Right lung (tissue), 5 donors: ENCODE results near the gene FOXP4. TPM values are rescaled to one million over a fixed set of nuclear protein-coding genes. Genes with fewer than 3 reads are reported as not detected.

ENCODE experiments used
- DNase-seq, 2 donors: peaks; one replicate each; pipeline ENCODE4 v3.0.0-alpha.2; 2013
- polyA plus RNA-seq, 5 donors: library from polyadenylated mRNA; unstranded; fragments of 120-200 nt; gene quantifications; one replicate each; pipeline versions ENCODE4 v1.2.1 to v1.2.3, GENCODE V29; 2013; ENCODE audit warnings: inconsistent platforms in 1 of 5, low replicate concordance in 1 of 5; ENCODE audit not compliant: insufficient read length in 5 of 5, insufficient read depth in 1 of 5

FOXP4 gene
- polyA plus RNA-seq, 5 donors = 43.0 to 89.6 (median 61.9) TPM

GRCh38 chr6:41623330-41623729 lies 77.1 kb downstream of the FOXP4 start:
- no peak for DNase-seq

GRCh38 chr6:41624621-41625380 lies 78.6 kb downstream of the FOXP4 start:
- DNase-seq = no peak

GRCh38 chr6:41625442-41625841 lies 79.3 kb downstream of the FOXP4 start:
- no peak for DNase-seq

GRCh38 chr6:41626022-41626421 lies 79.8 kb downstream of the FOXP4 start:
- no peak for DNase-seq

GRCh38 chr6:41626917-41627316 lies 80.7 kb downstream of the FOXP4 start:
- peak in 1 of 2 donors; percentile 55 for DNase-seq

GRCh38 chr6:41629128-41629527 lies 82.9 kb downstream of the FOXP4 start:
- no peak for DNase-seq

- no peak for DNase-seq
Observed at GRCh38 chr6:41630069-41630468, 83.9 kb downstream of the FOXP4 start.

- no peak for DNase-seq
Observed at GRCh38 chr6:41630946-41631345, 84.8 kb downstream of the FOXP4 start.

GRCh38 chr6:41633056-41633634 lies 87.0 kb downstream of the FOXP4 start:
- no peak for DNase-seq

- peak; percentile 90 to 91 for DNase-seq
Observed at GRCh38 chr6:41634657-41635056, 88.5 kb downstream of the FOXP4 start.

- no peak for DNase-seq
Observed at GRCh38 chr6:41635365-41635764, 89.2 kb downstream of the FOXP4 start.

- peak in 1 of 2 donors; percentile 59 for DNase-seq
Observed at GRCh38 chr6:41636833-41637193, 90.6 kb downstream of the FOXP4 start.

- no peak for DNase-seq
Observed at GRCh38 chr6:41637194-41638001, 91.2 kb downstream of the FOXP4 start.

- peak; percentile 87 to 89 for DNase-seq
Observed at GRCh38 chr6:41638002-41638934, 92.1 kb downstream of the FOXP4 start, which contains the start of gene MDFI. MDFI (plus strand) TSS chr6:41638468; CDS start chr6:41638750, 282 bp downstream.

GRCh38 chr6:41638935-41639808 lies 93.0 kb downstream of the FOXP4 start:
- peak; percentile 82 to 87 for DNase-seq

- peak; percentile 72 to 83 for DNase-seq
Observed at GRCh38 chr6:41639809-41640371, 93.7 kb downstream of the FOXP4 start.

GRCh38 chr6:41640426-41640825 lies 94.2 kb downstream of the FOXP4 start:
- DNase-seq = no peak

- DNase-seq = no peak
Observed at GRCh38 chr6:41641352-41641925, 95.3 kb downstream of the FOXP4 start.

- DNase-seq = no peak
Observed at GRCh38 chr6:41642090-41642959, 96.1 kb downstream of the FOXP4 start.
